A673 (cell line): ENCODE results near the gene IL12A.

Experiments
- CTCF ChIP-seq: fragments of 300-800, 200-600 bp; sonication (generic); conservative IDR thresholded peaks from 2 replicates; pipeline ENCODE4 v1.5.1; 2017; ENCODE audit warnings: low read depth, mild to moderate bottlenecking, antibody characterized with exemption, low read length, moderate library complexity, mixed read lengths
- EZH2 ChIP-seq: fragments of 200-600 bp; sonication (generic); IDR thresholded peaks from 2 replicates; pipeline ENCODE4 v1.6.1; 2017; ENCODE audit warnings: borderline replicate concordance, low read depth, mild to moderate bottlenecking, mixed read lengths, antibody characterized with exemption, low read length; ENCODE audit not compliant: poor library complexity, severe bottlenecking

- no peak for TF ChIP-seq CTCF
- TF ChIP-seq EZH2 = no peak
These were observed 30.3 kb downstream of the IL12A start for GRCh38 chr3:160018959-160019358.
